ENCODE results near the gene ALDH8A1.
A peak's percentile ranks its signal among the peaks of the same experiment; 100 is the strongest.
"Not testable (repeated sequence)": the region's sequence is repeated elsewhere in the genome, so short reads cannot be mapped to it uniquely, and the experiment has no call there.

Gene ALDH8A1

DNA sequence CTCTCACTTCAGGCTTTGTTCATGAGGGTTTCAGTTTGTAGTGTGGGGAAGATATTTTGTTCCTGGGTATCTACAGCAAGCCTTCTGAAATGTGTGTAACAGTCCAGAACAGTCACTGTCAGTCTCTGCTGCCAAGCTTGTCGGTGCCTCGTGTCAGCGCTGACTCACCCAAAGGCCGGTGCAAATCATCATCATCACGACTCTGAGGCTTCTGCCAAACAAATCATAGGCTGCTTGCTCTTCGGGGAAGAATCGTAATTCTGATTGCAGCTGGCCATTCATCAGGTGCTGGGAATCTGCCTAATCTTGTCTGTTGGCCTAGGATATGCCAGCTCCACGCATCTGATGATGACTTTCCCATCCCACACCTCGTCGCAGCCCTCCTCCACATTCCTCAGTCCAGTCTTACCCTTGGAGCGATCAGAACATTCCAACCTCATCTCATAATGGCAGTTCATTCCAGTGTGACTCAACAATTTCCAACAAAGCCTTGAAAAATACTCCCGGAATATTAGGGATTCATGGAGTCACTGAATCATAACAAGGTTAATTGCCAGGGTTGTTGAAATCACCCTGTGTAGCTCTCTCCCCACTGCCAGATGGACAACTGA is 40.9 kb downstream of the ALDH8A1 start:
- no peak for DNase-seq

DNA sequence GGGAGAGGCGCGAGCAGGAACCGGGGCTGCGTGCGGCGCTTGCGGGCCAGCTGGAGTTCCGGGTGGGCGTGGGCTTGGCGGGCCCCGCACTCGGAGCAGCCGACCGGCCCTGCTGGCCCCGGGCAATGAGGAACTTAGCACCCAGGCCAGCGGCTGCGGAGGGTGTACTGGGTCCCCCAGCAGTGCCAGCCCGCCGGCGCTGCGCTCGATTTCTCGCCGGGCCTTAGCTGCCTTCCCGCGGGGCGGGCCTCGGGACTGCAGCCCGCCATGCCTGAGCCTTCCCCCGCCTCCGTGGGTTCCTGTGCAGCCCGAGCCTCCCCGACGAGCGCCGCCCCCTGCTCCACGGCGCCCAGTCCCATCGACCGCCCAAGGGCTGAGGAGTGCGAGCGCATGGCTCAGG is 45.2 kb downstream of the ALDH8A1 start:
- DNase-seq, result not testable (repeated sequence)

DNA sequence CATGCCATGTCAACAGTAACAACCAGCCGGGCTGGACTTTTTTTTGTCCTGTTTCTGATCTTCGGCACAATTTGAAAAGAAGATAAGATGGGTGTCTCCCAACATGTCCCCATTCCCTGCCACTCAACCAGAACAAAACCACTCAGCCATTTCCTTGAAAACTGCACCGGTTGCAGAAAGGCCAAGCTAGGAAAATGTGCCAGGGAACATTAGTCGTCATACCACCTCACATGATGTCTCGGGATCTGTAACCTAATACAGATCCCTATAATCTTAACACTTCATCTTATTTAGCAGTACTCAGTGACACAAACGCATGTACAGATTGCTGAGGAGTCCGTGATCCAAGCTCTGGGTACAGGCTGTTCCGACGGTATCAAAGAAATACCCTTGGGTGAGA is 46.5 kb downstream of the ALDH8A1 start:
- DNase-seq, result no peak

DNA sequence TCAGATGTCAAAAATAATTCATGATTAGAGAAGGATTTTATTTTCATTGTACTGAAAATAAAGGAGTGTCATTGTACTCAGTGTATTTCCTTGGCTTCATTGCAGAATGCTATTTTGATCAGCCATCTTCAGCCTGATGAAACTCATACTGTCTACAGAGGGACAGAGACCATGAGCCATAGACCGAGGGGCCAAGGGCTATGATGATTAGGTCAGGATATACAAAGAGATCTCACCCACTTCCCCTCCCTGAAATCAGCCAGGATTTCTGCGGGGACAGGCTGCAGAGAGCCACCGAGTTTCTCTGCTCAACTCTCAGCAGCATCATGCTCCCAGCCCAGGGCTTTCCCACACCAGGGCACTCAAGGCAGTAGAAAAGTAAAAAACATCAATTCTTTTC is 47.0 kb downstream of the ALDH8A1 start:
- DNase-seq, result no peak

DNA sequence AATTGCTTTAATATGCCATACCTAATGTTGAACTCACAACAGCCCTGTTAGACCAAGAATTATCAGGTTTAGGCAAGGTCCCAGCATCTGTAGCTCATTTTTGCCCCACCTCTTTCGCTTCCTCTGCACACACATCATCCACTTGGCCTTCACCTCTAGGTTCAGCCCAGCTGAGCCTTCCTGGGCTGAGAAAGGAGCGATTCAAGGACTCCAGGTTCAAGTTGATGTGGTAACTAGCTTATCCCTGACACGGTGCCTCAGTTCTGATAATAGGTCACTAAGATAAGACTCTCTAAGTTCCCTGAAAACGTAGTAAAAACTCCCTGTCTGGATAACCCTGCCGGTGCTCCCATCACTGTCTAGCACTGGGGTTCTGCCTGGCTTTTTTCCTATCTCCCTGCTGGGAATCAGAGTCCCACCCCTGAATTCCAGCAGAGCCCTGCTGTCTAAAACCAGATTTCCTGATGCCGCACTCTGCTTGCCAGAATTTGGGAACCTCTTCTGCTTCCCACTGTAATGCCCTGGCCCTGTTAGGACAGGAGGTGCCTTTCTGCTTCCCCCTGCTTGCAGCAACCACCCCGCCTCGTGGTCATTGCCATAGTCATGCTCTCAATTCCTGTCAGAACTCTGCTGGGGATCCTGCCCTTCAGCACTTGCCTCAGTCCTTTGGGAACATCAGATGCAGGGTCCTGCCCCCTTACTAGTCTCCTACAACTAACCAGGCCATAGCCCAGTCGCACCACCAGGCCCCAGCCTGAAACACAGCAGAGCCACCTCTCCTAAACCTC is 47.6 kb downstream of the ALDH8A1 start:
- no peak for DNase-seq

DNA sequence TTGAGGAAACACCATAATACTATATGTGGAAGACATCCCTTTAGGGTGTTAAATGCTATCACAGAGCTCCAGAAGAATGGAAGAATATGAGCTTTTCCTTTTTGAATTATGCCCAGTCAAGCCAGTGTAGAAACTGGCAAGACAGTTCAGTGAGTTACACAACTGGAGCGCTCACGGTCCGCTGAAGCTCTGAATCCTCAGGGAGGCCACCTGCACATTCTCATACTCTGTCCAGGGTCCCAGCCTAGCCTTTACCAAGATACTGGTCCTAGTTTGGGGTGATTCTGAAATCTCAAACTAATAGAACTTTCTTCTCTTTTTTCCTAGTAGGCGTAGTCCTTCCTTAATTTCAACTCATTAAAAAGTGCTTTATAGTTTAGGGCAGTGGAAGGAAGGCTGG is 51.3 kb downstream of the ALDH8A1 start:
- DNase-seq, result no peak

DNA sequence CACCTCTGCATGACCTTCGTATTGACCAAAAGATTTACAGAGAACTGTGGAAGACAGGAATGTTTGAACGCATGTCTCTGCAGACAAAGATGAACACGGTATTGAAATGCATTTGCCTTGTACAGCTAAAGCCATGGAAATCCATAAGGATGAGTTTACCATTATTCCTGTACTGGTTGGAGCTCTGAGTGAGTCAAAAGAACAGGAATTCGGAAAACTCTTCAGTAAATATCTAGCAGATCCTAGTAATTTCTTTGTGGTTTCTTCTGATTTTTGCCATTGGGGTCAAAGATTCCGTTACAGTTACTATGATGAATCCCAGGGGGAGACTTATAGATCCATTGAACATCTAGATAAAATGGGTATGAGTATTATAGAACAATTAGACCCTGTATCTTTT is 51.7 kb downstream of the ALDH8A1 start:
- not testable (repeated sequence) for DNase-seq

DNA sequence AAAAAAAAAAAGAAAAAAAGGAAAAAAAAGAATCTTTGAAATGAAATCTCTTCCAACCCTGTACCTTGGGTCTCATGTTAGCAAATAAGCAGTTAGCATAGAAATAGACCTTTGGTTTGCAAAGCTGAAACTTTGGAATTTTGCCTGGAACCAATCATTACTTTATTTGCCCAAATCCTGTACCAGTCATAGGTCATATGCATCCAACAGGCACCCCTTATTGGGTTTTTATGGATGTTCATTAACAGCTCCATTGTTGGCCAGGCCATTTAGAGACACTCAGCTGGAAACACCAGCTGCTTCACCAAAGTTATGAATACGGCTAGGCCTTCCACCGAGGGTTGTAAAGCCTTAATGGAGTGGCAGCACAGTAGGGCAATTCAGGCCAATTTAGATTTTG is 53.0 kb downstream of the ALDH8A1 start:
- DNase-seq, result no peak

DNA sequence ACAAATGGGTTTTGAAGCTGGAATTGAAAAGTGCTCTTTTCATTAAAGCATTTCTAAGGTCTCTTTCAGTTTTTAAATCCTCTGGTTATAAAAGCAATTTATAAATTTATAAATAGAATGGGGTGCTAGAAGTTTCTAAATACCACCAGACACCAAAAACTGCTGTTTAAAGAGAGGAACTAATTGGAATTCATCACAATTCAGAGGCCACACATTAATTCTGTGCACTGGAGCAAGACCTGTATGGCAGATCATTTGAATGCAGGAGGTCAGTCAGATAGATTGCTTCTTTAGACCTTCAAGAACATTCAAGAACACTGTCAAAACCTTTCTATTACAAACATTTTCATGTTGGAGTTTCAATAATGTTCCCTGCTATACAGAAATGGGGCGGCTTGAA is 55.1 kb downstream of the ALDH8A1 start:
- no peak for DNase-seq

DNA sequence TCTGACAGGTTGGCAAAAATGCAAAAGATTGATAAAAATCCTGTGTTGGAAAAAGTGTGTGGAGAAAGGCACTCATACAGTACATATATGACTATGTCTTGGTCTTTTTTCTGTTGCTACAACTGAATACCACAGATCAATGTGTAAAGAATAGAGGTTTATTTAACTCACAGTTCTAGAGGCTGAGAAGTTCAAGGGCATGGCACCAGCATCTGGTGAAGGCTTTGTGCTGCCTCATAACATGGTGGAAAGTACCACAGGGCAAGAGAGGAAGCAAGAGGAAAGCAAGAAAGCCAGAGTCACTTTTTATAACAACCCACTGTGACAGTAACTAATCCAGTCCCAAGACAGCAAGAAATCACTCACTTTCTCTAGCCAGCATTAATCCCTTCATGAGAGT is 57.5 kb downstream of the ALDH8A1 start:
- no peak for DNase-seq

DNA sequence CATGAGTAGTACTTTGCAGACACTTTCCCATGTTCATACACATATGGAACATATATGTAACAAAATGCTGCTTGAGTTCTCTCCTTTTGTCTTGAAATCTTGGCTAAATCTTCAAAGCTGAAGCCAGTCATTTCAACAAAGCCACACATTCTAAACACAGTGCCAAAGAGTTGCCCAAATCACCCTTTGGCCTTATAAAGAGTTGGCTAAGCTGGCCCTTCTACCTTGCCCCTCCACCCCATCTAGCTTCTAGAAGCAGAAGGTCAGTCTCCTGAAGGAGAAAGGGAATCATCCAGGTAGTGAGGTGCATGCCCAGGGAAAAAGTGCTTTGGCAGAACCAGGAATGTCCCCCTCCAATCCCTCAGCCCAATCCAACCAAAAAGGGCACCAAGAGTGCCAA is 58.3 kb downstream of the ALDH8A1 start:
- DNase-seq, result no peak

DNA sequence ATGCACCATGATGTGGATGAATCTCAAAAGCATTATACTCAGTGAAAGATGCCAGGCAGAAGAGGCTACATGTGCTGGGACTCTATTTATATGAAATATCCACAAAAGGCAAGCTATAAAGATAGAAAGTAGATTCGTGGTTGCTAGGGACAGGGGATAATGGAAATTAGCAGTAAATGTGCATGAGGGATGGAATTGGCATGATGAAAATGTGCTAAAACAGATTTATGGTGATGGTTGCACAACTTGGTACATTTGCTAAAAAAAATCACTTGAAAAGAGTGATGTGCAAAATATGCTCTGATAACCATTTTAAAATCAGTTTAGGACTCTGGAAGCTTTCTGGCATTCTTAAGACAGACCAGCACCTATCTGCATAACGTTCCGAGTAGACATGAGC is 61.6 kb downstream of the ALDH8A1 start:
- no peak for DNase-seq

DNA sequence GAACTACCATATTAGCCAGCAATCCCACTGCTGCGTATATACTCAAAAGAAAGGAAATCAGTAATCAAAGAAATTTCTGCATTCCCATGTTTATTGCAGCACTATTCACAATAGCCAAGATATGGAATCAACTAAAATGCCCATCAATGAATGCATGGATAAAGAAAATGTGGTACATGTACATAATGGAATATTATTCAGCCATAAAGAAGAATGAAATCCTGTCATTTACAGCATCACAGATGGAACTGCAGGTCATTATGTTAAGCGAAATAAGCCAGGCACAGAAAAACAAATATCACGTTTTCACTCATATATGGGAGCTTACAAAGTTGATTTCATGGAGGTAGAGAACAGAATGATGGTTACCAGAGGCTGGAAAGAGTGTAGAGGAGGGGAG is 65.1 kb downstream of the ALDH8A1 start:
- no peak for DNase-seq

DNA sequence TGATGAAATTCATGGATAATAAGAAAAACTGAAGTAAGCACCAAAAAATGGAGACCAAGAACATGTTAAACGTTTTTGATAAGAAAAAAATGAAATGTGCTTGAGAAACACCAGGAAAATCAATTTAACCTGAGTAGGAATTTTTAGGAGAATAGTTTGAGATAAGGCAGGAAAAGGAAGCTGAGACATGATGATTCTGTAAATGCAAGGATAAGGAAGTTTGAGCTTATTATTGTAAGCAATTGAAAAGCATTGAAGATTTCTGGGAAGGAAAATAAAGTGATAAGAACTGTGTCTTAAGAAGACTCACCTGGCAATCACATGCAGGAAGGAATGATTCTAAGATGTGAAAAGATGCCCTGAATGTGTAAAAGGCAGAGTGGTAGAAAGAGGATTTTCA is 66.6 kb downstream of the ALDH8A1 start:
- DNase-seq, result no peak

DNA sequence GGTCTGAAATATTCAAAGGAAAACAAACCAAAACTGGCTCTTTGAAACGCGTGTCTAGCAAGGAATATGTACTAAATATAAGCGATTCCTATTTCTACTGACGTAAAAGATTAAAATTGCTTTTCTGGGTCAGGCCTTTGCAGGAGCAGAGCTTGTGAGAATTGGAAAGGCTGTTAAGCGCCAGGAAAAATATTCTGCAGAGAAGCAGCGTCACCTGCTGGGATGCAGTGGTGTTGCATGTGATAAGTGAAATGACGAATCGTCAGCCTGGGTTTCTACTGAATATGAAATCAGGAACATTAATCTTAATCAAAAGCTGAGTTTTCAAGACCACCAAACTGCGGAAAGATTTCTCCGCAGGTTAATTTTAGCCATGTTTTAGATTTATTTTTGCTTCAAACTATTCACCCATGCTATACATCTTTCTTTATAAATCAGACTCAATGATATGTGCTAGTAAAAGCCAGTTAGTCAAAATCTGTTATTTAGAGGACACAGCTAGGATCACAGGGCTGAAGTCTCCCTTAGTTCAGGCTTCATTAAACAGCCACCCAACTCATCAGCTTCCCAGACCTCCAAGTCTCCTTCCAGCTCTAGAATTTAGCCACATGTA is 67.4 kb downstream of the ALDH8A1 start:
- peak; percentile 61 for DNase-seq

DNA sequence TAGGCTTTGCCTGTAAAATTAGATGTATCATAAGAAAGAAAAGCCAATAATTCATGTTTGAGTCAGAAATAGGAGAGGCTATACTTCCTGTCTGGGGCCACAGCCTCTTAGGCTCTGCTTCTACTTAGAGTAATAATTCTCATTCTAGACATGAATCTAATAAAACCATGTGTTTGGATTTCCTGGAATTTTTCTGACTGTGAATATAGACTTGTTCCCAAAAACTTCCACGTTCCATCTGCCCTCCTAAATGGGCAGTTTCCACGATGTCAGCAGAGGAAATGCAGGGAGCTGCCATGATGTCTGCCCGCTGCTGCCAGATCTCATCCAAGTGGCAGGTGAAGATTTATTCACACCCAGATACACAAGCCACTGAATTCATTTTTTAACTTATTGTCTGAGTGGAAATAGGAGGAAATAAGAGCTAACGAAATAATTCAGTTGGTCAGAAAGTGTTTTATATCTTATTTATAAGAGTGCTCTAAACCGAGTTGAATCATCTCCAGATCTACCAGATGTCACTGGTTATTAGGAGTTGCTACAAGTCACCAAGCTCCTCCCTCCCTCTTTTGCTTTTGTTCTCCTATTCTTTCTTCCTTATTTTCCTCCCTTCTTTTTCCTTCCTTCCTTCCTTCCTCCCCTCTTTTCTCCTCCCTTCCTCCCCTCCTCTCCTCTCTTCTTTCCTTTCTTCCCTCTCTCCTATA is 69.3 kb downstream of the ALDH8A1 start:
- DNase-seq, result no peak

DNA sequence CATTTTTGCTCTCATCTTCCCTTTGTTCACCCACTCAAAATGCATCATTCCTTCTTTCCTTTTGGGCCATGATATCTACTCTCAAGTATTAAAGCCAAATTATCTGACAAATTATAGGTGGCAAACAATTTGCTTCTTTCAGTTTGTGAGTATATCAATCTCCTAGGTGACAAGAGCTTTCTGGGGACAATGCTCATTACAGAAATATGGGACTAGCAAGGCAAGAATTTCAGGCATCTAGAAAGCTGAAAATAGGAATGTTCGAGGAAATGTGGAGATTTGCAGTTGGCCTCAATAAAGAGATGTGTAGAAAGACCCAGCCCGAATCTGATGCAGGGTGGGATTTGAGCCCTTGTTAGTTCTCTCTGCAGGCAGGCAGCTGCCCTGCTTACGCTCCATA is 71.8 kb downstream of the ALDH8A1 start:
- DNase-seq, result no peak

DNA sequence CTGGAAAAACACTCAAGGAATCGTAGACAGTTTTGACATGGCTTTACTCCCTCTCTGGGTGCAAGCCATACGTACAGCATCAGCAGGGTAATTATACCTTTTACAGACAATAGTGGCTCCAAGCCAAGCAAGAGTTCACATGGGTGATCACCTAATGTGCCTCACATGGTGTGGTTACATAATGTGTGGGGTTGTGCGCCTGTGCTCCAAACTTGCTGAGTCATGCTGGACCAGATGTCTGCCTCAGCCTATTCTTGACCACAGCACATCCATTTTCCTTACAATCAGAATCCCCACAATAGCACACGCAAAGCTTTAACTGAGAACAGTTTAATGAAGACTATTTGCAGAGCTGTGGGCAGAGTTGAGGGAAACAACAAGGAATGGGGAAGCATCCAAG is 74.5 kb downstream of the ALDH8A1 start:
- DNase-seq, result no peak

DNA sequence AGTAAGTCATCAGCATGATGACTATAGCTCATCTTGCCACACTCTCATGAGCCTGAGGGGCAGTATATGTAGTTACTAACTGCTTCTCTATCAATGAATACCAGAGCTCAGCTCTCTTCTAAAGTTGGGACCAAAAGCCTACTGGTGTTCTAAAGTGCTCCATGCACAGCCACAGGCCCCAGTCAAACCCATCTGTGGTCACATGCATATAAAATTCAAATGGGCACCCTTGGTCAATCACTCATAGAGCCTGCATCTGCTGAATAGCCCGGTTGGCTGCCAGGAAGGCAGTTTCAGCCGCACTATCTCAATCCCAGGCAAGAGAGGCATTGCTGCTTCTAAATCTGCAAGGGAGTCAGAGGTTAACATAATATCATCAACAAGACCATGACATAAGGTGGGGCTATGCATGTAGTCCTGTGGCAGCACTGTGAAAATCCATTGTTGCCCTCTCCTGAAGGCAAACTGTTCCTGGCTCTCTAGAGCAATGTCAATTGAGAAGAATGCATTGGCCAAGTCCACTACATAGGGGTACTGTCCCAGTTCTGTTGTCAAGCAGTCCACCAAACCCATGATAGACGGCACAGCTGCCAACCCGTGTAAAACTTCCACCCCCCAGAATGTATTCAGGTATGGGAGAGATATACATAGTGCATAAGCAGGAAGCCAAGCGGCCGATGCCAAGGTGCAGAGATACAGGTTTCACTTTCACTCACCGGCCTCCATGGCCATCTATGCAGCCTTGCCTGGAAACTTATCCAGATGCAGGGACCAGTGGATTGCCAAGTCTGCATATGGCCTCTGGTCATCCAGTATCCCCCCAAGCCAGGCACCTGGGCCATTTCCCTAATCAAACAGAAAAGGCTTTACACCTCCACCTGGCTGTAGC is 76.2 kb downstream of the ALDH8A1 start:
- DNase-seq, result no peak

DNA sequence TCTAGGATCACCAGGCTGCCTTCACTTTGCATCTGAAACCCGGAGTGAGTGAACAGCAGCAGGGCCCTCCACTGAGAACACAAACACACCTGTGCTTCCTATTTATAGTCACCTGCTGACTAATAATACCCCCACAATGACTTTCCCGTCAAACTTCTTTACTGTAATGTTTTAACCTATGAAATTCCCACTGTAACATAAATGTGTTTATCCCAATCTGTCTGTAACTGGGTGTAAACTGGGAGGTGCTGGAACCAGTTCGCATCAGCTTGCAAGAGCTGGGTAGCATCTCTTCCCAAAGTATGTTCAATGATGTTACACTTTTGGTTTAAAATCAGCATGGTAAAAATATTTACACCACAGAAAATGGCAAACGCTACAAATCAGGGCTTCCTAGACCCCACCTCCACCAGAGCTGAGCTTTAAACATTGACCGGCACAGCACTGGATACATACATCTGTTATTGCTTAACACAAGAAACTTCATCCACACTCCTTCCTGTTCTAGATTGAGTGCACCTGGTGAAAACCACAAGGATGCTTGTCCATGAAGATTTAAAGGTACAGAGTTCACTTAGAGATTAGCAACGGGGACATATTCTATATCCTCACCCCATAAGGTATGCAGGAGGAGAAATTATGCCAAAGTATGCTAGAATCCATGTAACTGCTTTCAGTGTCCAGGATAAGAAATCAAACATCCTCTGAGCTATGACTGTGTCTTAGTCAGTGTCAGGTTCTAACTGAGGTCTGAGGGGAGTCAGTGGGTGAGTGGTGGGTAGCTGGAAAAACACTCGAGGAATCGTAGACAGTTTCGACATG is 79.0 kb downstream of the ALDH8A1 start:
- no peak for DNase-seq

DNA sequence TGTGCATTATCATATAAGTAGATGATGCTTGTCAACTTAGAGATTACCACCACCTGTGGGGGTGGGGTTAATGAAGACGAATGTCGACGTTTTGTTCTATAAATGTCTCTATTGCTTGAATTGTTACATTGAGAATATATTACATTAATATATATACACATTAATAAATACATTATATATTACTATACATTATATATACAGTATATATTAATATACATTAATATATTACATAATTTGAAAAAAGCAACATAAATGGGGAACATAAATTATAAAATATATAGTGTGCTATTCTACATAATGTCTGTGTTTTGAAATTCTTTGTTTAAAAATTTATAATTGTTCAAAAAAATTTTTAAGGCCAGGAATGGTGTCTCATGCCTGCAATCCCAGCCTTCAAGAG is 81.1 kb downstream of the ALDH8A1 start:
- DNase-seq, result no peak

Data from NCI-H1105 (cell line).